CD4-positive, alpha-beta T cell treated with Interleukin-6 for 4 hours (primary cell): Measurements from ENCODE around the gene SNRPF.

Experiments
- DNase-seq: peaks from one replicate; pipeline ENCODE4 v3.0.0-alpha.2; 2020; ENCODE audit warnings: mixed read lengths

The SNRPF gene

DNA sequence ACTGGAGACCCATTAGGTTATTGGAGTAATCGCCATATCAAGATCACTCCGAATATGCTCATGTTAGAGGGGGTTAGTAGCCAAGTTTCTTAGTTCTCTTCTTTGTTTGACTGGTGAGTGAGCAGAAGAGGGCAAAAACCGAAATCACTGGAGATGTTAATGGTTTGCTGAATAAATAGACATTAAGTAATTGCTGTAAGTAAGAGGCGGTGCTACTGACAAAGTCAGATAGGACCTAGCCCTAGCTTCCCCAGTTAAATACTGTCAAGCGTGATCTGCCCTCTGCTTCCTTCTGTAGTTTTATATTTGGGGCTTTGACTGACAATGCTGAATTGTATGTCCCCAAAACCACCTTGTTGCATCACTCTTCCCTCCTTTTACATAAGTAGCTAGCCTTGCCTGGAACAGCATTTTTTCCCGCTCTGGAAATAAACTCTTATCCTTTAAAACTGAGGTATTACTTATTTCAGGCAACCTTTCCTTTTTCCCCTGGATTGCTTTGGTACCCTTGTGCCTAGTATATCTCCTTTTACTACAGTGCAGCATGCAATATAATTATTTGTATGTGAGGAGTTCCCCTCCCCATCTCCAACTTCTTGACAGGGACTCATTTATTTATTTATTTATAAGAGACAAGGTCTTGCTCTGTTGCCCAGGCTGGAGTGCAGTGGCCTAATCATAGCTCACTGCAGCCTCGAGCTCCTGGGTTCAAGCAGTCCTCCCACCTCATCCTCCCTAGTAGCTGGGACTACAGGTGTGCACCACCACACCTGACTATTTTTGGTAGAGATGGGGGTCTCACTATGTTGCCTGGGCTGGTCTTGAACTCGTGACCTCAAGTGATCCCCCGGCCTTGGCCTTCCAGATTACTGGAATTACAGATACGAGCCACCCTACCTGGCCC, 1.4 kb downstream of the SNRPF start:
- no peak for DNase-seq

DNA sequence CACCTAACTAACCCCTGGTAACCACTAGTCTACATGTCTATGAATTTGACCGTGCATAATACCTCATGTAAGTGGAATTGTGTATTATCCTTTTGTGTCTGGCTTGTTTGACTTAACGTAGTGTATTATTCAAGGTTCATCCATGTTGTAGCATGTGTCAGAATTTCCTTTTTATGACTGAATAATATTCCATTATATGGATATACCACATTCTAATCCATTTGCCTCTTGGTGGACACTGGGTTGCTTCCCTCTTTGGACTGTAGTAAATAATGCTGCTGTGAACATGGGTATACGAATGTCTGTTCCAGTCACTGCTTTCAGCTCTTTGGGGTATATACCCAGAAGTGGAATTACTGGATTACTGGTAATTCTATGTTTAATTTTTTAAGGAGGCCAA, 3.3 kb downstream of the SNRPF start:
- no peak for DNase-seq

DNA sequence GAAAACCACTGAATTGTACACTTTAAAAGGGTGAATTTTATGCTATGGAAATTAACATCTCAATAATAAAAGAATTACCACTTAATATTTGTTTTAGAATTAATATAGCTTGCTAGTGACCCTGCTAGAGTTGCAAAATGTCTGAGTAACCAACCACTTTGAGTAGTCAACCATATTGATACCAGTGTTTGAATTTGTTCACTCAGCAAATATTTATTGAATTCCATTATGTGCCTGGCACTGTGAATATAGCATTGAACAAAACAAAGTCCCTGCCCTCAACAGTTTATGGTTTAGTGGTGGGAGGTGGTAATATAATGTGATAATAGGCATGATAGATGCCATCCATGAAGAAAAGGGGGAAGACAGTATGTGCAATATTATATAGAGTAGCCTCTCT, 4.6 kb downstream of the SNRPF start:
- DNase-seq = no peak

DNA sequence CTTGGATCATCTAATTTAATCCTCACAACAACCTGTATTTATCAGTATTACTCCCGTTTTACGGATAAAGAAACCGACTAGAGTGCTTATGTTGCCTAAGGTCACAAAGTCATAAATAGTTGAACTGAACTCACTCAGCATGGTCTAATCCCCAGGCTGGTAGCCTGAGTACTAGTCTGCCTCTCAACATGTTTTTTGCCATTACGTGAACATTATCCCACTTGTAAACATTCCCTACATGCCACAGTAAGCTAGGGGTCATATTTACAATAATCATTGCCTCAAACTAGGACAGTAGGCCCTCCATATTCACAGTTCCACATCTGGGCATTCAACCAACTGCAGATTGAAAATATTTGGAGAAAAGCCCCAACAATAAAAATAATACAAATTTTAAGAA, 12.1 kb downstream of the SNRPF start:
- no peak for DNase-seq

DNA sequence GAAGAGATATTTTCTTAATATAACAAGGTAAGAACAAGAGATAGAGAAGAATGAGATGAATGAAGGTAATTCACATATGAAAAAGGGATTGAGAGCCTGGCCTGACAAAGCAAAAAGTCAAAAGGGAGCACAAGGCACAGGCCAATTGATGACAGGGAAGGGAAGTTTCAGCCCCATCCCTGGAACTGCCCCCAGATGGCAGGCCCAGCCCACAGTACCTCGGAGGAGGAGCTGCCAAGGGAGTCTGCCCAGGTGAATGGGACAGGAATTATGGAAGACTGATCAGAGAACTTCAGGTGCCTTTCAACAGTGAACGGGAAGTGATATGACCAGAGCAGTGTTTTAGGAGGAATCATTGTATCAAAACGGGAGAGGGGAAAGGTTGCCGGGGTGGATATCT, 15.7 kb downstream of the SNRPF start:
- DNase-seq = no peak

DNA sequence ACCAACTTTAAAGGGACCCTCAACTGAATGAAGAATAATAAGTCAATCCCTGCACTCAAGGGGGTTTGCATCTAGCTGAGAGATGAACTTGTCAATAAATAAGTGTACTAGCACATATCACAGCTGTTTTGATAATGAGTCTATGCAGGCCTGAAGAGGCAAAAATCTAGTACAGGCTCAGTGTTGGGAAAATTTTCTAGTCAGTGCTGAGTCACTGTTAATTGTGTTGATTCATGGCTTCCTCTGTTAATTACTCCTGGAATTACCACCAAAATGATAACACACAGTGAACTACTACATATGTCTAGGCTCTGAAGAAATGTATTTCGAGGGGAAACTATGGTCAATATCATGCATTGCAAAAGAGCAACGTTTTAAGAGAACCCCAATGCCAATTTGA, 18.9 kb downstream of the SNRPF start:
- no peak for DNase-seq

DNA sequence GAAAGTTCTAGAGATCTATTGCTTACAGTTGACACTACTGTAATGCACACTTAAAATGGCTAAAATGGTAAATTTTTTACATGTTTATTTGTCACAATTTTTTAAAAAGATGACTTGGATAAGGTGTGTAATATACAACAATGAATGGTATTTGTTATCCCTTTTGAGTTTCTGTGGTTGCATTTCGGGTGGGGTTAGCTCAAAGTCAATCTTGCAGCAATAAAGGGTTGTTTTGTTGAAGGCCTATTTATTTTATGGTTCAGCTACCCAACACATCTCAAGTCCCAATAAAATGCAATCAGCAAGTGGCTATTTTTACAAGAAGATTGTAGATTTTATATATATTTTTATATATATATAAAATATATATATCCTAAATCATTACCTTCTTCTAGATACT, 22.1 kb downstream of the SNRPF start:
- DNase-seq = no peak

DNA sequence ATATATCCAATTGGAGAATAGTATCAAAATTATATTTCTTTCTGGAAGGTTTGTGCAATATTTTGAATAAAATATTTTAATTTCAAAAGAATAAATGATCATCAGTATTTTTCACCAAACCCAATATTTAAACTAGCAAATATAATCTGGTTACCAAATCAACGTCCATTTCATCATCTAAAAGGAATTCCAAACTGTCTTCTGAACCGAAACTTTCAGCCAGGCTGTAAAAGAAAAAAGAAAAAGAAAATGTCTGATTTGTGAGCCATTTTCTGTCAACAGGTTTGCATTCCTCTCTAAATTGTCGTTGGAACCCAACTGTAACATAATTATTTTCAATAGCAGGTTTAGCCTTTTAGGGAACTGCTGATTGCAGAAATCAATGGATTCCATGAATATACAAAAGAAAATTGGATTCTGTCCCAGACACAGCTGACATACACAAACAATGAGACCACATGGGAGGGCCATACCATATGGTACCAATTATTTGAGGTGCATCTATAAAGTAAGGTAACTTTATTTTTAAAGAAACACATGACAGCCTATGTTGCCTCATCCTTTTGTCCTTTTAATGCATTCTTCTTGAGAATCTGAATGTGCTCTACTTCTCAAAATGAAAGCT, 22.7 kb downstream of the SNRPF start:
- DNase-seq = no peak

DNA sequence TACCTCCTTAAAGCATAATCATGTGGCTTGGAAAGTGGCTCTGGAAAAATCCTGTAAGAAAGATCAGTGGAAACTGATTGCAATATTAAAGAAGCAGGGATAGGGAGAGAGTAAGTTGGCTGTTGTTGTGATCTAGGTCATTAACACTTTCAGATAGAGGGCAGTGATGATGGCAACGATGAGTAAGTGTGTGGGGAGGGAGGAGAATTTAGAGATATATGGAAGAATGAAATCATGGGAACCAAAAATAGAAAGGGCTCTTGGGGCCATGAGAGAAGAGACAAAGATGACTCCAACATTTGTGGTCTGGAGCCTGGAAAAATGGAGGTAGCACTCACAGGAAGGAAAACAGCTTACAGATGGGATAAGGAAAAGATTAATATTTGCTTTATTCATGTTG, 23.3 kb downstream of the SNRPF start:
- DNase-seq = no peak

DNA sequence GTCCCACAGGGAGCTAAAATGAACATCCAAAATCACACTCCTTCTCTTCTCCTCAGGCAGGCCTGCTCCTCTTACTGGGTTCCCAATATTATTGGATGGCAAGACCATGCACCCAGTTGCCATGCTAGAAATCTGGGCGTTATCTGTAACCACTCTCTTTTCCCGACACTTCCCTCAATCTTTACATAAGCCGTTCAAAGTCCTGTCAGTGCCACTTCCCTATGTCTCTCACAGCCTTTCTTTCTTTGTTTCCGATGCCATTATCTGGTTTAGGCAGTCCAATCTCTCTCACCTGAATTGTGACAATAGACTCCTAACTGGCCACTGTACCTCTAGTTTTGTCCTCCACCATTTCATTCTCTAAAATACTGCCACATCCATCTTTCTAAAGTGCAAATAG, 24.1 kb downstream of the SNRPF start:
- no peak for DNase-seq

DNA sequence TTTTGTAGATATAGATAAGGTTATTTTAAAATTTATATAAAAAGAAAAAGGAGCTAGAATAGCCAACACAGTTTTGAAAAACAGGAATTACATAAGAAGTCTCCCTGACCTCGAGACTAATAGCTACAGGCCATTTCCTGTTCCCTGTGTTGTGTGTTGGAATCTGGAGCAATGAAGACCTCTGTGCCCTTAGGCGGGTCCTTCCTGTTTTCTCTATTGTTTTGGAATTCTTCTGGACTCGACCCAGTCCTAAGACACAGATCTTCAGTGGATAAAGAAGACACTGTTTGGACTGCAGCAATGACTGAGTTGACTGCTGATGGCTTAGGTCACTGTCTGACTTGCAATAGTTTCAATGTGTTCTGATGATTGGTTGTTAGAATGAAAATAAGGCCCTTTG, 26.2 kb downstream of the SNRPF start:
- DNase-seq = no peak

DNA sequence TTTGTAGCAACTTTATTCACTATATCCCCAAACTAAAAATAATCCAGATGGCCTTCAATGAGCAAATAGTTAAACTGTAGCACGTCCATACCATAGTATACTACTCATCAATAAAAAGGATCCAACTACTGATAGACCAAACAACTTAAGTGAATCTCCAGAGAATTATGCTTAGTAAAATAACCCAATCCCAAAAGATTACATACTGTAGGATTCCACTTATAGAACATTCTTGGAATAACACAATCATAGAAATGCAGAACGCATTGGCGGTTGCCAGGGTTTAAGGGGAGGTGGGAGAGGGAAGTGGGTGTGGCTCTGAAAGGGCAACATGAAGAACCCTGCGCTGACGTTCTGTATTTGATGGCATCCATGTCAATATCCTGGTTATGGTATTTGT, 28.6 kb downstream of the SNRPF start:
- DNase-seq = no peak

DNA sequence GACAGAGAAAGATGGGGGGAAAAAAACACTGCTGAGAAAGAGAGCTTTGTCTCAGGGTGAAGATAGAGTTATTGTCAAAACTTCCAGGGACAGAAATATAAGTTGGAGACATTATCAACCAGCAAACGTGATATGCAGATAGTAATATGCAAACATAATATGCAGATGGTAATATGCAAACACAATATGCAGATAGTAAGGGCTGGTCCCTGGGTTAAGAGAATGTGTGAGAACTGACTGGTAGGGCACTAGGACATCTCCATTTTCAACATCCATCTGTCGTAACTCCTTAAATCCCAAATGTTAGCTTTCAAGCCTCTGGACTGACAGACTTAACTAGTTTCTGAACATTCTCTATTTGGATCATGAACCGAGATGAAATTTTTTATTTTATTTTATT, 32.2 kb downstream of the SNRPF start:
- no peak for DNase-seq

DNA sequence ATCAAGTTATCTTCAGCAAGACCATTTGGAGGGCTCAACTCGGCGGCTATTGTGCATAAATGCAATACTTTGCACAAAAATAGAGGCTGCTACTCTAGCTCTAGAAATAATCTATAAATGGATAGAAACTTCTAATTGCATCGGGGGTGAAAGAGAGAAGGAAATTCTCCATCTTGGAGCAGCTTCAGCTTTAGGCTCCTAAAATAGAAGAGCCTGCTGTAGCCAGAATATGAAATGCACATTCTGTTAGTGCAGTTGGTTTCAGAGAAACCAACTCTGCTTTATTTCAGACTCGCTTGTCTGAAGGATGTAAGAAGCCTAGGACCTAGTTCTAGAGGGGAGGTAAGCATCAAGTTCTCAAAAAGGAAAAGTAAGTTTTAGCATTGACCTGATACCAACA, 38.1 kb downstream of the SNRPF start:
- DNase-seq = no peak

DNA sequence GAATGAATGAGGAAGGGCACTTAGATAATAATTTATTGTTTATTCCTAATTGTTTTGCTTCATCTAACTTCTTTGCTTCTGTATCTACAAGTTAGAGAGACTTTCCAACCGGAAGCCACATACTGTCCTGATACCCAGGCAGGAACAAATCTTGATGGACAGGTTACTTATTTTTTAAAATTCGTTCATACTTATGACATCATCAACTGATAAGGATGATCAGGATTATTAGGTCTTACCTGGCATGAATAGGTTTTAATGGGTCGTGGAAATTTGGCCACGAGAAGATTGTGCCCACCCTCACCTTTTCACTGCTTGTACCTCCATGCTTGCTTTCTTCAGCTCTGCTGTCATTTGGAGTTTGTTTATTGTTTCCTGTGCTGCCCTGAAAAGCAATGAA, 39.3 kb downstream of the SNRPF start:
- no peak for DNase-seq

DNA sequence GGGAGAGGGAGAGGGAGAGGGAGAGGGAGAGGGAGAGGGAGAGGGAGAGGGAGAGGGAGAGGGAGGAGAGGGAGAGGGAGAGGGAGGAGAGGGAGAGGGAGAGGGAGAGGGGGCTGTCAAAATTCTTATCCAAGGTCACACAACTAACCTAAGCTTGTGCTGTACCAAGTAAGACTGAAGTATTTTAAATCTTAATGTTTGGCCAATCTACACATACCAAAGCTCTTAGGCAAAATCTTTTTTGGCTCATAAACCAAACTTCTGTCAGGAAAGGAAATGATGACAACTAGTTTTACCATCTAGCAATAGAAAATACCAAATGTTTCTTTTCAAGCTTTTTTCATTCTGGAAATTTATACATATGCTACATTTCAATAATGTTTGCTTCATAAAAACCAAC, 49.8 kb downstream of the SNRPF start:
- DNase-seq = no peak

DNA sequence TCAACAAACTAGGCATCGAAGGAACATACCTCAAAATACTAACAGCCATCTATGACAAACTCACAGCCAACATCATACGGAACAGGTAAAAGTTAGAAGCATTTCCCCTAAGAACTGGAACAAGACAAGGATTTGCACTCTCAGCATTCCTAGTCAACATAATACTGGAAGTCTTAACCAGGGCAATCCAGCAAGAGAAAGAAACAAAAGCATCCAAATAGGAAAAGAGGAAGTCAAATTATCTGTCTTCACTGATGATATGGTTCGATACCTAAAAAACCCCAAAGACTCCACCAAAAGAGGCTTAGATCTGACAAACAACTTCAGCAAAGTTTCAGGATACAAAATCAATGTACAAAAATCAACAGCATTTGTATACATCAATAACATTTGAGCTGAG, 51.1 kb downstream of the SNRPF start:
- DNase-seq = no peak
